KMS-11 (cell line): Measurements from ENCODE around the gene SYCE3.

Experiments used
- H2AFZ ChIP-seq: fragments of 200-600 bp; sonication (generic); 2 replicates; pipeline ENCODE4 v1.6.1; 2016; ENCODE audit warnings: antibody characterized with exemption, mixed run types, low read depth
- H3K27ac ChIP-seq: fragments of 200-600 bp; sonication (generic); 2 replicates; pipeline ENCODE4 v1.6.1; 2016; ENCODE audit warnings: mild to moderate bottlenecking, mixed run types
- H3K27me3 ChIP-seq: fragments of 200-600 bp; sonication (generic); 2 replicates; pipeline ENCODE4 v1.6.1; 2017; ENCODE audit warnings: mild to moderate bottlenecking, low read depth, mixed run types, moderate library complexity; ENCODE audit not compliant: insufficient read depth
- H3K36me3 ChIP-seq: fragments of 200-600 bp; sonication (generic); 2 replicates; pipeline ENCODE4 v1.6.1; 2017; ENCODE audit warnings: mild to moderate bottlenecking, mixed run types; ENCODE audit not compliant: insufficient read depth
- H3K4me1 ChIP-seq: fragments of 200-600 bp; sonication (generic); 2 replicates; pipeline ENCODE4 v1.6.1; 2016; ENCODE audit warnings: mild to moderate bottlenecking, low read depth, mixed run types; ENCODE audit not compliant: poor library complexity, severe bottlenecking
- H3K4me2 ChIP-seq: fragments of 200-600 bp; sonication (generic); 2 replicates; pipeline ENCODE4 v1.7.0; 2016; ENCODE audit warnings: mild to moderate bottlenecking, mixed run types
- H3K4me3 ChIP-seq: fragments of 200-600 bp; sonication (generic); IDR thresholded peaks from 2 replicates; pipeline ENCODE4 v1.6.1; 2017; ENCODE audit warnings: low read depth, low read length, mixed read lengths; ENCODE audit not compliant: insufficient read depth
- H3K79me2 ChIP-seq: fragments of 200-600 bp; sonication (generic); 2 replicates; pipeline ENCODE4 v1.6.1; 2016; ENCODE audit warnings: low read depth, mixed run types; ENCODE audit not compliant: insufficient read depth
- H3K9ac ChIP-seq: fragments of 200-600 bp; sonication (generic); 2 replicates; pipeline ENCODE4 v1.6.1; 2016; ENCODE audit warnings: mild to moderate bottlenecking, mixed run types
- H4K20me1 ChIP-seq: fragments of 200-600 bp; sonication (generic); 2 replicates; pipeline ENCODE4 v1.6.1; 2016; ENCODE audit warnings: mild to moderate bottlenecking, mixed run types; ENCODE audit not compliant: insufficient read depth
- CTCF ChIP-seq: fragments of 200-600 bp; sonication (generic); conservative IDR thresholded peaks from 2 replicates; pipeline ENCODE4 v1.6.1; 2017; ENCODE audit warnings: low read depth, mild to moderate bottlenecking, antibody characterized with exemption, low read length, moderate library complexity, mixed read lengths

SYCE3 gene

GRCh38 chr22:50568626-50569025 lies 5.9 kb upstream of the SYCE3 start:
- Histone ChIP-seq H4K20me1 (no peaks in the 10 kb centered on the region), H3K27me3 (no peaks in the 10 kb centered on the region), H3K4me1 (peaks cover 3% of the 10 kb centered on the region), H2AFZ (no peak overlapping the region), H3K36me3 (no peaks in the 10 kb centered on the region), H3K4me2 (no peak overlapping the region), H3K79me2 (no peaks in the 10 kb centered on the region), H3K27ac (no peak overlapping the region), H3K4me3 (no peak overlapping the region), H3K9ac (no peak overlapping the region)
- no peak for TF ChIP-seq CTCF

GRCh38 chr22:50567721-50568252 lies 5.1 kb upstream of the SYCE3 start:
- H3K79me2 ChIP-seq = no peaks in the 10 kb centered on the region
- no peaks in the 10 kb centered on the region for H3K27me3 ChIP-seq
- no peaks in the 10 kb centered on the region for H3K36me3 ChIP-seq
- no peak for TF ChIP-seq CTCF
- H3K4me1 ChIP-seq = peaks cover 6% of the 10 kb centered on the region
- H3K4me3 ChIP-seq = no peak overlapping the region
- H2AFZ ChIP-seq = no peak overlapping the region
- no peak overlapping the region for H3K4me2 ChIP-seq
- H4K20me1 ChIP-seq = no peaks in the 10 kb centered on the region
- H3K9ac ChIP-seq = no peak overlapping the region
- no peak overlapping the region for H3K27ac ChIP-seq

DNA sequence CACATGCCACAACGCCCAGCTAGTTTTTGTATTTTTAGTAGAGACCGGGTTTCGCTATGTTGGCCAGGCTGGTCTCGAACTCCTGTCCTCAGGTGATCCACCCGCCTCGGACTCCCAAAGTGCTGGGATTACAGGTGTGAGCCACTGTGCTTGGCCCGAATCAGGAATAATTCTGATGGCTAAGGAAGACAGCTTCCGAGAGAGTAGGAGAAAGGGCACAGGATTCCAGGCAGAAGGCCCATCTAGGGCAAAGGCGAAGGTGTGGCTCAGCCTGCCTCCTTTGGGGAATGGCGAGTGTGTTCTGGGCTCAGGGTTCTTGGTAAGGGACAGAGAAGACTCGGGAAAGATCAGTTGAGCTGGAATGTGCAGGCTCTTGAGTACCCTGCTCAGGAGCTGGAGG lies 1.6 kb upstream of the SYCE3 start:
- H3K79me2 ChIP-seq = no peaks in the 10 kb centered on the region
- no peaks in the 10 kb centered on the region for H3K36me3 ChIP-seq
- H3K4me3 ChIP-seq = no peak overlapping the region
- H3K27ac ChIP-seq = no peak overlapping the region
- no peak overlapping the region for H3K4me2 ChIP-seq
- no peaks in the 10 kb centered on the region for H3K27me3 ChIP-seq
- H3K4me1 ChIP-seq = peaks cover 6% of the 10 kb centered on the region
- H4K20me1 ChIP-seq = no peaks in the 10 kb centered on the region
- no peak overlapping the region for H3K9ac ChIP-seq
- no peak overlapping the region for H2AFZ ChIP-seq
- no peak for TF ChIP-seq CTCF

- Histone ChIP-seq H3K36me3 (no peaks in the 10 kb centered on the region), H3K4me1 (peaks cover 6% of the 10 kb centered on the region), H3K79me2 (no peaks in the 10 kb centered on the region), H4K20me1 (no peaks in the 10 kb centered on the region), H2AFZ (peak overlapping the region; percentile 73), H3K4me3 (no peak overlapping the region), H3K27ac (no peak overlapping the region), H3K27me3 (no peaks in the 10 kb centered on the region), H3K9ac (peak overlapping the region; percentile 27; the same call in 1 of the 2 replicates), H3K4me2 (peak overlapping the region; percentile 80)
- TF ChIP-seq CTCF = no peak
Measured at GRCh38 chr22:50563413-50564160, 868 bp upstream of the SYCE3 start.
